Stimulated activated CD4-positive, alpha-beta T cell treated with anti-CD3 and anti-CD28 coated beads, Interleukin-2, amount 100 ng/mL, for 48 hours (primary cell): ENCODE data around the gene NOTCH1.

Source experiments
- DNase-seq, 2 donors: peaks; one replicate each; pipeline ENCODE4 v3.0.0-alpha.2; 2020

NOTCH1 gene

GRCh38 chr9:136482793-136483588 lies 62.9 kb downstream of the NOTCH1 start, which contains the start of gene SEC16A:
Gene SEC16A (minus strand): TSS chr9:136483040. CDS start chr9:136477615, 5,425 bp downstream.
- DNase-seq = peak; percentile 99 to 100

DNA sequence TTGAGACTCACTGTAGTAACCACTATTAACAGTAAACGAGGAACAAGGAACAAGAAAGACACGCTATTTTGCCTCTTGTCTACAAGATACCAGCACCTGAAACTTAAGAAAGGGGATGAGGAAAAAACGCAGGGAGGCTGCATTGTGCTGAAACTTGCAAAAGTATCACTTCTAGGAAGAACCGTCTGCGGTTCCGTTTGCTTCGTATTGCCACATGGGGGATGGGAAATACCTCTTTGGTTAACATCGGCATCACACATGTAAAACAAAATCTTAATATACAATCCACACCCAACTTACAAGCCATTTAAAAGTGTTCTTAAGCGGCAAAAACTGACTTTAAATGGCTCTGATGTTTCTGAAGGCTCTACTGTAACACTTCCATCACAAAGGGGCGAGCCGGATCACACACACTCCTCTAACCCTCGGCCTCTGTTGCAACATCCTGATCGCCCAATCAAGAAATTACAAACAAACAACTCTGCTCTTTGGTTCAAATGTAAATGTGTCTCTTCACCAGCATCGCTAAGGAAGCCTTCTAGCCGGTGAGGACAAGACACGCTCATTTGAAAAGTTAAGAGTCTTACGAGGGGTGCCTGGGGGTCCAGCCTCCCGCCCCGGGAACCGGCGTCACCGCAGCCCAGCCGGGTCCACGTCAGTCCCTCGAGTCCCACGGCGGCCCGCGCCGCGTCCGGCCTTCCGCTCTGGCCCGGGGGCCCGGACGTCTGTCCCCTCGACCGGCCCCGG lies 63.6 kb downstream of the NOTCH1 start:
- peak in 1 of 2 donors; percentile 23 for DNase-seq

GRCh38 chr9:136481558-136481957 lies 64.3 kb downstream of the NOTCH1 start:
- no peak for DNase-seq

GRCh38 chr9:136476369-136477150 lies 69.3 kb downstream of the NOTCH1 start:
- DNase-seq = no peak

- DNase-seq = no peak
These were observed 70.6 kb downstream of the NOTCH1 start for GRCh38 chr9:136474974-136475865.

DNA sequence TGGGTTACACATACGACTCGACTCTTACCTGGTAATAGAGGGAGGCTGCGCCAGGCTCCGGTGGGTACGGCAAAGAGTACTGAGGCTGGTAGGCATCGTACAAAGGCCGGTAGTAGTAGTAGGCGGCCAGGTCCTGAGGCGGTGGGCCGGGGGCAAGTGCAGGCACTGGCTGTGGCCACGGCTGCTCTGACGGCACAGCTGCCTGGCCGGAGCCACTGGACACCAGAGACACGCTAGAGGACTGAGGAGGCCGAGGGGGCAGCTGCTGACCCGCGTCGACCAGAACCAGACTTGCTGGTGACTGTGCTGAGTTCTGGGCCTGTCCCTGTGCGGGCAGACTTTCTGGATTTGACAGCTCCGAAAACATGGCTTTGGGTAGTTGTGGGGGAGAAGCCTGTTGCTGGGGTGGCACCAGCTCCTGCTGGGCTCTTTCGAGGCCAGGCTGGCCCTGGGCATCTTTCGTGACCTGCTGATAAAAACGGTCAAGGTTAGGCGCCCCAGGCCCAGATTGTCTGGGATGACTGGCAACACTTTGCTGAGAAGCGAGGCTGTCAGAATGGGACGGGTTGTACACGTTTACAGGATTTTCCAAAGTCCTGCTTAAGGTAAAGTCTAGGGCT lies 71.7 kb downstream of the NOTCH1 start:
- DNase-seq = no peak

GRCh38 chr9:136473354-136473721 lies 72.5 kb downstream of the NOTCH1 start:
- no peak for DNase-seq

GRCh38 chr9:136472640-136473353 lies 73.1 kb downstream of the NOTCH1 start:
- DNase-seq = no peak

DNA sequence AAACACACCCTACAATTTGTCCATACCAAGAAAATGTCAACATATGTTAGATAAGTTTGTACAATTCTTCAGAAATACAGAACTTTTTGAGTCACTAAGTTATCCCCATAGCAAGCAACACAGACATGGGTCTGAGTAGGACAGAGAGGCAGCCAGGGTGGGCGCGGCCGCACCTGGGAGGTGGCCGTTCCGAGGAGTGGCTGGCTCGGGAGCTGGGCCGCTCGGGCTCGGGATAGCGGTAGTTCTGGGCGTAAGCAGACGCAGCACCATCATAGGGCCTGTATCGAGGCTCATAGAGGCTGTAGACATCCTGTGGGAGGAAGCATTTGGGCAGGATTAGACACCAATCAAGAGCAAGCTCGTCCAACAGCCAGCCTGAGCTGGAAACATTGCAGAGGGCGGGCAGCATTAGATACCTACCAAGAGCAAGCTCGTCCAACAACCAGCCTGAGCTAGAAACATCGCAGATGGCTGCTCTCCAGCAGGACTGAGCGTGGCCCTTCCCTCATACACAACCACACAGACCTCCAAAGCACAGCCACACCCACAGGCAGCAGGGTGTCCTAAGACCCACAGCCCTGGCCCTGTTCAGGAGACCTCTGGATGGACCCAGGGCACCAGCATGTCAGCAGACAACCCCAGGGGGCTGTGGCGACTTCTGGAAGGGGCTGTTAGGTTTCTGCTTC lies 73.9 kb downstream of the NOTCH1 start:
- DNase-seq = no peak

- DNase-seq = no peak
These were observed 74.9 kb downstream of the NOTCH1 start for GRCh38 chr9:136470792-136471469.

DNA sequence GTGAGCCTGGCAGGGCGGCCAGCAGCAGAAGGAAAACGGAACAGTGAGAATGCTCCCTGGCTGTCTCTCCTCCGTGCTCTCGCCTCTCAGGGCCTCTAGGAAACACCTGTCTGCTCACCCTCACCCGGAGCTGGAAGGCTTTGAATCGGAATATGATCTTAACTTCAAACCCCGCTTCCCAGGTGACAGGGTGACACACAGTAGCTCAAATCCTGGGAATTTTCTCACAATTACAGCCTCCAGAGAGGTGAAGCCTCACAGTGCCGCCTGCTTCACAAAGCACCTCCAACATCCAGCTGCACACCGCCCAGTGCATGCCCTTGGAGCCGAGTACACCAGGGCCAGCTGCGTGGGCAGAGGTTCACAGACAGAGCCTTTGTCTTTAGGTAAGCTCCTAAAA lies 75.5 kb downstream of the NOTCH1 start:
- no peak for DNase-seq

DNA sequence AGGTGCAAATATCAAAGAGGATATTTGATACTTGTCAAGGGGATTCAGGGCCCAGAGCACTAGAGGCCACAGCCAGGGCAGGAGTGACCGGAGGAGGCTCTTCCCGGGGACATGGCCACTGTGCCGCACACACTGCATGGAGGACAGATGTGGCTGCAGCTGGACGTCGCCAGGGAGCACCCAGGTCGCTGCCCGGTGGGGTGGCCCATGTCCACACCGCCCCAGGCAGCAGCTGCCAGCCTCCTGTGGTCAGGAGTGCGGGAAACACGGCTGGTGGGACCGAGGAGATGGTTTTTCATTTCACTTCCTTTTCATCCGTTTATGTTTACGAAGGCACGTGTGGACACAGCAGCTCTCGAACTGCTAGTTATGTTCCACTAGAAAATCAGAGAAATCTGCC lies 78.1 kb downstream of the NOTCH1 start:
- no peak for DNase-seq

DNA sequence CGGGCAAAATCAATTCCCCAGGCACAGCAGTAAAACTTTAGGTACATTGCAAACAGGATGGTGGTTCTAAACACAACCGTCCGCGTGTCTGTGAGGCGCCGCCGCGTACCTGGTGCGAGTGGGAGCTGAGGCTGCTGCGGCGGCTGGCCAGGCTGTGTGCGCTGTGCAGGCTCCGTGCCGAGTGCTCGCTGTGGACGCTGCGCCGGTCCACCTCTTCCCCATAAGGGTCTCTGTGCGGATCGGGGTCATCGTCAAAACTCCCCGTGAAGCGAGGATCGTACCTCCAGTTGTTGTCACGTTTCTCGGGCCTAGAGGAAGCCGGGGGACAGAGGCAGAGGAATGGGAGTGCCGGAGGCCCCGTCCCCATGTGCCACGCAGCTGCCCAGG lies 79.7 kb downstream of the NOTCH1 start:
- no peak for DNase-seq

- no peak for DNase-seq
These were observed 80.2 kb downstream of the NOTCH1 start for GRCh38 chr9:136465500-136466154.

DNA sequence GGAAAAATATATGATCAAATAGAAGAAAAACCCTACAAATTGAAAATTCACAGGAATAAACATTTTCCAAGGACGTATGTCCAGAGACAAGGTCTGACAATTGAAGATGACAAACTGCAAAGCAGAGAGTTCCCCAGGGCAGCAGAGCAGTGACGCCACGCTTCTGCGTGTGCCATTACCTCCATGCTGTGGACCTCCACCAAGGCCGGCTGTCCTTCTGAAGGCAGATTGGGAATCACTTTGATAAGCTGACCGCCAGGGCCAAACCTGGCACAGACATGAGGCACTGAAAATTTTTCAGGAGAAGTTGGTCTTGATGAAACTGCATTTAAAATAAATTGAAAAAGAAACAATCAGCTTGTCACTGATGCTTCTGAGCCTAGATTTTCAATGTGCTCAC lies 81.6 kb downstream of the NOTCH1 start:
- DNase-seq = no peak

DNA sequence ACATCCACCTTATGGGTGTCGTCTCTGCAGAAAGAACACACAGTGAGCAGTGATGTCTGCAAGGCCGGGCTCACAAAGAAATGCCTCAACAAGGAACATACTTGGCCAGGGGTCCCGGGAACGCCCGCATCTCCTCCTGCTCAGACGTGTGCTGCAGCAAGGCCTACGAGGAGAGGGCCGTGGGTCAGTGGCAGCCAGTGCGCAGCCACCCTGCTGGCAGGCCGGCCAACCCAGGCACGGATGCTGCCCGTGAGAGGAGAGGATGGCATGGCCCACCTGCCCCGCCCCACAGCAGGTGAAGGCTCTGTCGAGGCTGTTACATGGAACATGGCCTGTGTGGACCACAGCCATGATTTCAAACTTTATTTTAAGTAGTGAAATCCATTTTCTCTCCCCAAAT lies 82.3 kb downstream of the NOTCH1 start:
- no peak for DNase-seq

DNA sequence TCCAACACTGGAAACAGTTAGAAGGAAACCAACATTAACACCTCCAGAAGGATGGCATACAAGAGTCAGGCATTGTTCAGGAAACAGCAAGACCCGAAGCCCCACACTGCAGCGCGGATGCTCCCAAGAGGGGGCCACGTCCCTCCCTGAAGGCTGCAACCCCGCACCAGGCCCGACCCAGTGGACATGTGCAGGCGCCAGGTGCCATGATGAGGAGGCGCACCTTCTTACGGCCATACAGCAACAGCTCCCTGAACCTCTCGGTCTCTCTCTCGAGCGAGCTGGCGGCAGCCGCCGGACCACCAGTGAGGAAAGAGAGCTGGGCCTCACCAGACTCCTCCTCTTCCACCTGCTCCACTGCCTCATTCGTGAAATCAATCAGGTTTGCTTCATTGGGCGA lies 83.2 kb downstream of the NOTCH1 start:
- DNase-seq = no peak

DNA sequence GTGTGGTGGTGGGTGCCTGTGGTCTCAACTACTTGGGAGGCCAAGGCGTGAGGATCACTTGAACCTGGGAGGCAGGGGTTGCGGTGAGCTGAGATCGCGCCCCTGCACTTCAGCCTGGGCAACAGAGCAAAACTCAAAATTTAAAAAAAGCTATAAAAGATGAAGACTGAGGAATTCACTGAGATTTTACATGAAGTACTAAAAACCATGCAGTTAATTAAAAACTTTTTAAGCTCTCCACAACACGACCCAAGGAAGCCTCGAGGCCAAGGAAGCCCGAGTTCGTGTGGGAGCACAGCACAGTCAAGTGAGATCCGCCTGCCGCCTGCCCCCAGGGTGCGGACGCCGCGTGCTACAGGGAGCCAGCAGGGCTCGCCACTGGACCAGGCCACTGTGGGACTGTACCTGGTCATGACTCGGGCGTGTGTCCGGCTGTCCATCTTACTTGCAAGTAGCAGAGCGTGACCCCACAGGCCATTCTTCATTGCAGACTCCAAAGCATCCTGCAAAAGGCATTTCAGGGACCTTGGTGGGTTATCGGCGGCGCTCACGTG lies 85.0 kb downstream of the NOTCH1 start:
- no peak for DNase-seq

DNA sequence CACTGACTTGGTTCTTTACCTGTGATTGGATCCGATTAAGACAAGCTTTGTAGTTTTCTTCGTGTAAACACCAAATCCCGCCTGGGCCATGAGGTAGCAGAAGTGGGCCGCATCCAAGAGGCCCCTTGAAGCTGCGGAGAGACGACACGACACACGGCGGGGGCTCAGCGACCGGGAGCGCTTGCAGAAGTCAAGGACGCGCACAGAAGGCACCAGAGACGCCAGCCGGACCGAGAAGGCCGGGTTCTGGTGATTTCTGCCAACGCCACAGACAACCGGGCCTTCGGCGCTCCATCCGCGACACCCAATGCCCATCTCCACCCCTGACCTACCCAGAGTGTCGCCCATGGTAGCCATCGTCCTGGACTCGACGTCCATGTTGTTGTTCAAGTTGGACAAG lies 86.4 kb downstream of the NOTCH1 start:
- DNase-seq = no peak
